Stimulated activated CD4-positive, alpha-beta T cell treated with anti-CD3 and anti-CD28 coated beads, Interleukin-12 subunit alpha, Interleukin-12 subunit beta, amount 100 ng/mL, for 4 hours (primary cell): Measurements from ENCODE around the gene MXRA8.

ENCODE experiments used
- DNase-seq: peaks from one replicate; pipeline ENCODE4 v3.0.0-alpha.2; 2020

The MXRA8 gene

DNA sequence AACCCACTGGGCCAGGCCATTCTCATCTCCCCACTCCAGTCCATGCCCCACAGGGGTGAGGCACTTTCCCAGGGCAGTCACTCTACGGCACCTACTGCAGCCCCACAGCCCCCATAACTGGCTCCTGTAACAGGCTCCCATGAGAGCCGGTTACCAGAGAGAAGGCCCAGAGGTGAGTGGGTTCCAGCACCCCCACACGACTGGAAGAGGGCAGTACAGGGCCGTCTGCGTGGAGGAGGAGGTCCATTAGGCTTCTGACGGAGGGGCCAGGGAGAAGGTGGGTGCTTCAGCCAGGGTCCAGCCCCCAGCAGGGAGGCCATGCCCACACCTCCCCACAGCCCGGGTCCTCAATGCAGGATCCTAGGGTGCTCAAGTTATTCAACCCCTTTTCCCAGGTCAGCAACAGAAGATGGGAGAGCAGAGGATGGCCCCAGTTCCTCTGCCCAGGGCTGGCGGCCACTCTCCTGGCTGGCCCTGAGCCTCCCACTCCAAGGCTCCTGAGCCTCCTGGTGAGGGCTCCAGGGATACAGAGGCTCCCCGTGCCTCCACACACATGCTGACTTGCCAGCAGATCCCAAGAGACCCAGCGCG, 52.2 kb downstream of the MXRA8 start:
- no peak for DNase-seq

GRCh38 chr1:1305300-1306069, 52.9 kb downstream of the MXRA8 start:
- DNase-seq: peak; percentile 66

- DNase-seq: no peak
These were observed 53.7 kb downstream of the MXRA8 start for GRCh38 chr1:1304331-1305299.

DNA sequence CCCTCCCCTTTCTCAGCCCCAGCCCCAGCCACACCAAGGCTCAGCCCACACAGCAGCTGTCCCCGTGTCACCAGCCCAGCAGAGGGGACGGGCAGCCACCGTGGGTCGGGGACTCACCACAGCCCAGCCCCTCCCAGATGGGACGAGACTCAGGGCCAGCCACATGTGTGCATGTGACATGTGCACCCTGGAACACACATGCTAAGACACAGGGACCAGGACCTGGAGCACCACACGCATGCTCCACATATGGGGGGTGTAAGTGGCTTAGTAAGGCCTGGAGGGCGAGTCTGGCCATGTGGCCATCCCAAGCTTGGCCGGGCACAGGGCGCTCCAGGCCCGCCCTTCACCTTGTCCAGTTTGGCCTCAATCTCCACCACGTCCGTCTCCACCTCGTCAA, 54.6 kb downstream of the MXRA8 start:
- DNase-seq: no peak

- no peak for DNase-seq
These were observed 55.3 kb downstream of the MXRA8 start for GRCh38 chr1:1302951-1303509.
